GM19025 (cell line): Measurements from ENCODE around the gene WRAP53.

Experiments used
- ATAC-seq: cut with Tn5 transposase; IDR thresholded peaks from one replicate; pipeline ENCODE4 v1.9.1; 2021; ENCODE audit warnings: mild to moderate bottlenecking, low read depth, moderate library complexity; ENCODE audit not compliant: unreplicated experiment

The WRAP53 gene

DNA sequence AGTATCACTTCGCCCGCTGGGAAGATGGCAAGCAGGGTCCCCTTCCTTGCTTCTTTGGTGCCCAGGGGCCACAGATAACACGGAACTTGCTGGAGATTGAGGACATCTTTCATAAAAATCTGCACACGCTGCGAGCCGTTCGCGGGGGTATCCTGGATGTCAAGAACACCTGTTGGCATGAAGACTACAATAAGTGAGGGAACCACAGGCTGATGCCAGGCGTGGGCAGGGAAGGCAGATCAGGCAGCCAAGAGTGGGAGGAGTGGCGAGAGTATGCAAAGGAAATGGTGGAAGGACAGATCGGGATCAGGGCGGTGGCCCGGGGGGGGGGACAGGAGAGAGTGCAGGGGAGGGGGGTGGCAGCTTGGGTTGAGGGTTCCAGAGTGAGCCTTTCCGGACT, 51.5 kb downstream of the WRAP53 start:
- no peak for ATAC-seq

DNA sequence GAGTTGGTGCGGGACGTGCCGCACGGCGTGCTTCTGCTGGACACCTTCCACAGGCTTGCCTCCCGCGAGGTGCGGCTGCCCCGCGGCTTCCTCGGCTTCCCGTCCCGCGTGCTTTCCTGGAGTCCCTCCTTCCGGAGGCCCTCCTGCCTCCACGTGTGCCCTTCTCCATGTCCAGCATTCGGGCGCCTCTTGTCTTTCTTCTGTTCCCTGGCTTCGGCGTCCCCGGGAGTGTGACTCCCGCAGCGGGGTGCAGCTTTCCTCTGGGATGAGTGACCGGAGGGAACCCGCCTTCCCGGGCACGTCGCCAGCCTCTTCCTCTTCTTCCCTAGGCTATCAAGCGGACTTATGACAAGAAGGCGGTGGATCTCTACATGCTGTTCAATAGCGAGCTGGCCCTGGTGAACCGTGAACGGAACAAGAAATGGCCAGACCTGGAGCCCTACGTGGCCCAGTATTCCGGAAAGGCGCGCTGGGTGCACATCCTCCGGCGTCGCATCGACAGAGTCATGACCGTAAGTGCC, 52.3 kb downstream of the WRAP53 start:
- no peak for ATAC-seq

- no peak for ATAC-seq
These were observed 54.5 kb downstream of the WRAP53 start for GRCh38 chr17:7742729-7743128.

DNA sequence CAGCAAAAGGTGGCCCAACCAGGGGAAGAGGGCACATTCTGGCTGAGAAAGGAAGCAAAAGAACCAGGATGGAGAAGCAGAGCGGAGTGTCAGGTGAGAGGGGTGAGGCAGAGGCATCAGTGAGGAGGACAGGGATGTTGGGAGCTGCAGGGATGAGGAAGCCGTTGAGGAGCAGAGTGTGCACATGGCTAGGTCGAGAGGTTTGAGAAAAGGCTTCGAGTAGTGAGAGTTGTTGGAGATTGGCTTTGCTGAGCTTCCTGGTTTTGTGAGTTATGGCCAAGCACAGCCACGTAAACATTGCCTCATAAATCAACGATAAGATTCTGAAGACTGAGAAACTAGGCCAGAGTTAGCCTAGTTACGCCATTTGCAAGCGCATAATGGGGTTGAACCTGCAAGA, 56.1 kb downstream of the WRAP53 start:
- no peak for ATAC-seq

- ATAC-seq = no peak
These were observed 57.6 kb downstream of the WRAP53 start for GRCh38 chr17:7745748-7746470.

DNA sequence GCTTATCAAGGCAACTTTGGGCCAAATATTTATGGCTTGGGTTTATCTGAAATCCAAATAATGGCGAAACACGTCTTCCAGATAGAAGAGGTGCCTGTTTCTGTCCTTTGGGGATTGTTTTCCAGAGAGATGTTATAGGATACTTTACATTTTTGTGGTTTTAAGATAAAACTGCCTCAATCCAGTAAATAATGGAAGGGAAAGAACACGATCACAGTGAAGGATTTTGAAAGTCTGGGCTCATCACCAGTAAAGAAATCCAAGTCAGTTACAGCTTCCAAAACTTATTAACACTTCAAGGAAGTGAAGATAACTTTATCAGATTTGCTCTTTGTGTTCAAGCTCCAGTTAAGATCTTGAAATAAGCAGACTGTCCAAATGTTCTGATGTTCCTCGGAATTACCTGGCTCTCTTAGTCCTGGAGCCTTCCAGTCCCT, 59.4 kb downstream of the WRAP53 start:
- no peak for ATAC-seq

- no peak for ATAC-seq
These were observed 59.9 kb downstream of the WRAP53 start for GRCh38 chr17:7748076-7748775.

GRCh38 chr17:7750321-7750821, 62.1 kb downstream of the WRAP53 start:
- no peak for ATAC-seq
